ENCODE data around the gene IL13RA1. TPM values are rescaled to one million over a fixed set of nuclear protein-coding genes. Genes with fewer than 3 reads are reported as not detected.

Gene IL13RA1
- total RNA-seq, 1 donor from 2014 or later = 38.6 TPM

DNA sequence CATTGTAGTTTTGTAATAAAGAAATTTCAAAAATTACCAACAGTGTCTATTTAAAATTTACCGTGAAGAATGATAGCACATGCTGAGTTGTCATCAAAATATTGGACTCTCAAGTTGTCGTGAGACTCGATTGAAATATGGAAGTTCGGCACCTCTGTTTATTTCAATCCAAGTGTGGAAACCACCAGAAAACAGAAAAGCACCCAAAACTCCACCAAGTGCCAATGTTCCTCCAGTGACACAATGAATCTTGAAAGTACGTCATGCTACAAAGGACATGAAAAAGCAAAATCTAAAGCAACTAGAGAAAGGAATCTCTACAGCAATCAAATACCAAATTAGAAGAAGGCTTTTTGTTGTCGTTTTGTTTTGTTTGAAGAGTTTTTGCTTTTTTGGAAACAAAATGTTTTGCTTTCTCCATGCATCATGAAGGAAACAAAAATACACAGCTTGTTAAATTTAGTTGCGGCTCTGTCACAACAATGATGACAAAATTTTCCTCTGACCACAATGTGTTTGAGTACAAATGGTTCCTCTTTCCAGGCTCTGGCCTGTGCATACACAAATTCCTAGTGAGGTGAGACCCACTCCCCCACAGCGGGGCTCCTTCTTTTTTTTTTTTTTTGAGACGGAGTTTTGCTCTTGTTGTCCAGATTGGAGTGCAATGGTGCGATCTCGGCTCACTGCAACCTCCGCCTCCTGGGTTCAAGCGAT lies 9.6 kb upstream of the IL13RA1 start:
- Histone ChIP-seq H3K27me3 (ENCODE audit: control insufficient read depth, insufficient read depth, low read length) (no peaks in the 10 kb centered on the region), H3K36me3 (ENCODE audit: control insufficient read depth, insufficient read depth, low read length) (no peaks in the 10 kb centered on the region), H3K4me3 (ENCODE audit: low read depth, low read length) (no peak overlapping the region)
- no peak for TF ChIP-seq CTCF (IDR thresholded peaks at IDR 0.05; ENCODE audit: insufficient read depth, low read length, poor library complexity, severe bottlenecking)
- DNase-seq (ENCODE audit: low read depth) = no peak

GRCh38 chrX:118718737-118719136 lies 8.7 kb upstream of the IL13RA1 start:
- no peak for TF ChIP-seq CTCF (IDR thresholded peaks at IDR 0.05; ENCODE audit: insufficient read depth, low read length, poor library complexity, severe bottlenecking)
- no peak overlapping the region for H3K4me3 ChIP-seq (ENCODE audit: low read depth, low read length)
- DNase-seq (ENCODE audit: low read depth) = no peak
- H3K27me3 ChIP-seq (ENCODE audit: control insufficient read depth, insufficient read depth, low read length) = no peaks in the 10 kb centered on the region
- H3K36me3 ChIP-seq (ENCODE audit: control insufficient read depth, insufficient read depth, low read length) = no peaks in the 10 kb centered on the region

DNA sequence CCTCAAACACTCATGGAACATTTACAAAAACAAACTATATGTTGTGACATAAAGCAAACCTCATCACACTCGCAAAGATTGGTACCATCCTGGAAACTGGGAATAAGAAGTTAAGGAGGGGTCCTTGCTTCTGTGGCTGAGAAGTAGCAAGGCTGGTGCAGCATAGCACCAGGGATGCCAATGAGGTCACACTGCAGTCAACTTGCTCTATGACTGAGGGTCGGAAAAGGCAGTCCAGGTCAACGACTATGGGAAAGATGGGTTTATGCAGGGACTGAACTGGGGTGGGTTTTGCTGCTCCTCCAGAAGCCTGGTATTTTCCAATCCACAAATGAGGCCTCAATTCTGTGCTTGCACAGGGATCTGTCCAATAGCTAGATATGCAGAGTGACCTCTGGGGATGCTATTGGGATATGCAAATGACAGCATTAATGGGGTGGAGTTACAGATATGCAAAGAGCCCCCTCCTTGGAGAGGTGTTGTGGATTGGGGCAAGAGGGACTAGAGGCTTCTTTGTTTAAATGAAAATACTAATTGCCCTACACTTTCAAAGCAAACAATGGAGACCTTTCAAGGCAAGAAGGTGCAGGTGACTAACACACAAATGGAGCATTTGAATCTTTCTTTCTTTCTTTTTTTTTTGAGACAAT lies 7.2 kb upstream of the IL13RA1 start:
- Histone ChIP-seq H3K4me3 (ENCODE audit: low read depth, low read length) (no peak overlapping the region), H3K27me3 (ENCODE audit: control insufficient read depth, insufficient read depth, low read length) (no peaks in the 10 kb centered on the region), H3K36me3 (ENCODE audit: control insufficient read depth, insufficient read depth, low read length) (no peaks in the 10 kb centered on the region)
- no peak for TF ChIP-seq CTCF (IDR thresholded peaks at IDR 0.05; ENCODE audit: insufficient read depth, low read length, poor library complexity, severe bottlenecking)
- no peak for DNase-seq (ENCODE audit: low read depth)

DNA sequence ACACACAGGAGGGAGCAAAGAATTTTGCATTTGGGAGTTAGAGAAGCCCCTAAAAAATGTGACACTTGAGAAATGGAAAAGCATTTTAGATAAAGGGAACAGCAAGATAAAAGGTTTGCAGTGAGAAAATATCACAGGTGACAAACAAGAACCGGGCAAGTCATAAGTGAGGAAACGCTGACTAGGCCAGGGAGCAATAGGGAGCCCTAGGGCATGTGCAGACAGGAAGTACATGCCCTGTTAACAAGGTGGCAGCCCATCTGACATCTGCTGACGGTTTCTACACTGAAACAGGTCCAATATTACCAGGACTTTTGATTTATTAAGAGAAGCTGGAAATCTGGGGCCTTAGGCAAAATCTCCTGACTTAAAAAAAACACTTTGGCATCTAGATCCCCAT lies 4.0 kb upstream of the IL13RA1 start:
- DNase-seq (ENCODE audit: low read depth) = no peak
- TF ChIP-seq CTCF (IDR thresholded peaks at IDR 0.05; ENCODE audit: insufficient read depth, low read length, poor library complexity, severe bottlenecking) = no peak
- H3K4me3 ChIP-seq (ENCODE audit: low read depth, low read length) = no peak overlapping the region
- H3K27me3 ChIP-seq (ENCODE audit: control insufficient read depth, insufficient read depth, low read length) = no peaks in the 10 kb centered on the region
- H3K36me3 ChIP-seq (ENCODE audit: control insufficient read depth, insufficient read depth, low read length) = no peaks in the 10 kb centered on the region

DNA sequence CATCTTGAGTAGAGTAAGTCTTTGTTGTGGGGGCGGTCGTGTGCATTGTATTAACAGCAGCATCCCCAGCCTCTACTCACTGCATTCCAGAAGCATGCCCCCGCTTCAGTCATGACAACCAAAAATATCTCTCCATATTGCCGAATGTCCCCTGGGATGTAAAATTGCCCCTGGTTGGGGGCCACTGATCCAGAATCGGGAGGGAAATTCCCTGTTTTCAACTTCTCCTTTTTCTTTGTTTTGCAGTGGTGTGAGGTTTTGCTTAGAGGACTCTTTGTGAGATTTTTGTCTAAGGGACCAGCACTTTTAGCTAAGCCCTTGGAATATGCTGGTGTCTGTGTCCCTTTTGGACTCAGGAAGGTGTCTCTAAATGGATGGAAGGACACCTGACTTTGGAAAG lies 3.0 kb upstream of the IL13RA1 start:
- H3K36me3 ChIP-seq (ENCODE audit: control insufficient read depth, insufficient read depth, low read length) = no peaks in the 10 kb centered on the region
- no peak for DNase-seq (ENCODE audit: low read depth)
- H3K27me3 ChIP-seq (ENCODE audit: control insufficient read depth, insufficient read depth, low read length) = no peaks in the 10 kb centered on the region
- H3K4me3 ChIP-seq (ENCODE audit: low read depth, low read length) = no peak overlapping the region
- TF ChIP-seq CTCF (IDR thresholded peaks at IDR 0.05; ENCODE audit: insufficient read depth, low read length, poor library complexity, severe bottlenecking) = no peak

Data from kidney epithelial cell (primary cell).